ENCODE data around the gene CCDC107. TPM values are rescaled to one million over a fixed set of nuclear protein-coding genes. Genes with fewer than 3 reads are reported as not detected.

Gene CCDC107
- total RNA-seq, 6 experiments from 2014 or later = 10.0 to 24.2 (median 15.3) TPM

DNA sequence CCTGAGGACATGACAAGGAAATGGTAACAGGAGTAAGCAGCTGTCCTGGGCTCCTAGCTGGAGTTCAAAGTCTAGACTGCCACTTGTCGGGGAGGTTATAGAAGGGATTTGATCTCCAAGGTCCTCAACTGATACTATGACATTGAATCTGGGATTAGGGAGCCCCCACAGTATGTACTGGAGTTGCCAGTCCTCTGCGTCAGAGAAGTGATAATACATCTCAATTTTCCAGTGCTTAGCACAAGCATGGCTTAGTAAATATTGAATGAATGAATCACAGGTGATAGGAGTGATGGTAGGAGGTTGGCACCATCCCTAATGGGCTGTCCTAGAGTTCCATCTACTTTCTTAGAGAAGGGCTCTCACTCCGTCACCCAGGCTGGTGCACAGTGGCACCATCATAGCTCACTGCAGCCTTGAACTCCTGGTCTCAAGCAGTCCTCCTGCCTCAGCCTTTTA lies 37.9 kb downstream of the CCDC107 start:
- DNase-seq (no peak), ATAC-seq (peak in 2 of 4 donors; percentile 3 to 68)
- H3K27me3 ChIP-seq = no peaks in the 10 kb centered on the region
- no peaks in the 10 kb centered on the region for H3K9me3 ChIP-seq
- TF ChIP-seq, protein P1, sequence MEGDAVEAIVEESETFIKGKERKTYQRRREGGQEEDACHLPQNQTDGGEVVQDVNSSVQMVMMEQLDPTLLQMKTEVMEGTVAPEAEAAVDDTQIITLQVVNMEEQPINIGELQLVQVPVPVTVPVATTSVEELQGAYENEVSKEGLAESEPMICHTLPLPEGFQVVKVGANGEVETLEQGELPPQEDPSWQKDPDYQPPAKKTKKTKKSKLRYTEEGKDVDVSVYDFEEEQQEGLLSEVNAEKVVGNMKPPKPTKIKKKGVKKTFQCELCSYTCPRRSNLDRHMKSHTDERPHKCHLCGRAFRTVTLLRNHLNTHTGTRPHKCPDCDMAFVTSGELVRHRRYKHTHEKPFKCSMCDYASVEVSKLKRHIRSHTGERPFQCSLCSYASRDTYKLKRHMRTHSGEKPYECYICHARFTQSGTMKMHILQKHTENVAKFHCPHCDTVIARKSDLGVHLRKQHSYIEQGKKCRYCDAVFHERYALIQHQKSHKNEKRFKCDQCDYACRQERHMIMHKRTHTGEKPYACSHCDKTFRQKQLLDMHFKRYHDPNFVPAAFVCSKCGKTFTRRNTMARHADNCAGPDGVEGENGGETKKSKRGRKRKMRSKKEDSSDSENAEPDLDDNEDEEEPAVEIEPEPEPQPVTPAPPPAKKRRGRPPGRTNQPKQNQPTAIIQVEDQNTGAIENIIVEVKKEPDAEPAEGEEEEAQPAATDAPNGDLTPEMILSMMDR (IDR thresholded peaks at IDR 0.05) = no peak
- TF ChIP-seq POLR2A (IDR thresholded peaks at IDR 0.05) = no peak
- no peak overlapping the region for H3K27ac ChIP-seq
- intact Hi-C loops (cut with DNase I) = loop anchor here in 1 of 2 donors (5.0 kb wide), 1 partner anchor 41 kb away; no protein-coding TSS in a partner anchor
- H3K36me3 ChIP-seq = peaks cover 23 to 51% (median 27%) of the 10 kb centered on the region in 4 donors
- no peak overlapping the region for H3K4me3 ChIP-seq
- no peaks in the 10 kb centered on the region for H3K4me1 ChIP-seq
- WGBS (ENCODE audit: insufficient coverage, low coverage, low lambda C conversion rate, missing lambda C conversion rate) = 75% methylated on average over 1 of the region's 3 CpGs

DNA sequence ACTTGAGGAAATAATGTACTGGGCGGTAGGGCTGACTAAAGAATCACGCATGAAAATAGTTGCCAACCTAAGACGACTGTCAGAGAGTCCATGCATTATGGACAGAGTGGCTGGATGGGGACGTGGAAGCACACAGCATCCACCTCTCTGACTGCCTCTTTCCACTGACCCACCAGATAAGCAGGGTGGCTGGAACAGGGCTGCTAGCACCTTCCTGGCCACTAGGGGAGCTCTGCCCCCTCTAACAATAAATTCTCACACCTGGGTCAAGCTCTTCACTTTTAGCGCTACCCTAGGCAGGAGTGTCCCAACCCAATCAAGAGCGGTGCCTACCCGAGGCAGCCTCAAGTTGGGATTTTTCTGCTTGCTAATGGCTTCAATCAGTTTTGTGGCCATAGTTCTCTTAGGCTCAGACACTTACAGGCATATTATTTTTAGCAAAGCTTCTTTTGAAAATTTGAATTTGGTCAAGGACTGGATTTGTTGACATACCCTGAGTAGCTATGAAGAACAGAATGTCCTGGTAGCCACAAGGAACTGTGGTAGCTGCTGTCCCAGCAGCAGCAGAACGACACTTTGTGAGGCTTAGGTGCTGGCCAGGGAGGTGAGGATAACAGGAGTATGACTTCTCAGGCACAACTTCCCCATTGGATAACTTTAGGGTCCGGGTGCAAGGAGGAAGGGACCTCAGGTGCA lies 38.6 kb downstream of the CCDC107 start:
- TF ChIP-seq POLR2A (IDR thresholded peaks at IDR 0.05) = no peak
- TF ChIP-seq, protein P1 (IDR thresholded peaks at IDR 0.05) = peak; percentile 73 to 94 (median 90)
- peaks cover 27 to 58% (median 34%) of the 10 kb centered on the region in 4 donors for H3K36me3 ChIP-seq
- WGBS (ENCODE audit: insufficient coverage, low coverage, low lambda C conversion rate, missing lambda C conversion rate) = 34% methylated on average over 5 of the region's 9 CpGs
- ATAC-seq (peak; percentile 79 to 92 (median 92)), DNase-seq (peak in 1 of 3 donors; percentile 65)
- no peaks in the 10 kb centered on the region for H3K27me3 ChIP-seq
- intact Hi-C loops (cut with DNase I) = loop anchor here in 1 of 2 donors (5.0 kb wide), 1 partner anchor 41 kb away; no protein-coding TSS in a partner anchor
- no peaks in the 10 kb centered on the region for H3K4me1 ChIP-seq
- H3K9me3 ChIP-seq = no peaks in the 10 kb centered on the region
- H3K27ac ChIP-seq = no peak overlapping the region
- H3K4me3 ChIP-seq = no peak overlapping the region

DNA sequence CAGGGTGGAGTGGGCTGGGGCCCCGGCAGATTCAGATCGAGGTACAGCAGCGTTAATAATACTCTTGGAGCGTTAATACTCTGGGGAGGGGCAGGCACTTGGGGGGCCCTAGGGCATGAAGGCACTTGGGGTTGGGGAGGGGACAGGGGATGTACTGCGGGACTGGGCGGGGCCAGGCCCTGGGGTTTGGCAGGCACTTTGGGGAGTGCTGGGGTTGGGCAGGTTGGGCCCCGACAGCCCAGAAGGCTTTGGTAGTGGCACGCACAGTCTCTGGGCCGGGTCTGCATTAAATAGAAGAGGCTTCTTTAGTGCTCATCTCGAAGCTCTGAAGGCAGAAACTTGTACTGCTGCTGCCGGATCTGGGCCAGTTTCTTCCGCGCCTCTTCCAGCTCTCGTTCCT lies 39.4 kb downstream of the CCDC107 start:
- peaks cover 33 to 66% (median 41%) of the 10 kb centered on the region in 4 donors for H3K36me3 ChIP-seq
- H3K27ac ChIP-seq = no peak overlapping the region
- ATAC-seq (peak; percentile 6 to 19 (median 15)), DNase-seq (peak in 1 of 3 donors; percentile 18)
- no peak overlapping the region for H3K4me3 ChIP-seq
- no peaks in the 10 kb centered on the region for H3K4me1 ChIP-seq
- WGBS (ENCODE audit: insufficient coverage, low coverage, low lambda C conversion rate, missing lambda C conversion rate) = 91% methylated on average over 11 of the region's 14 CpGs
- TF ChIP-seq POLR2A (IDR thresholded peaks at IDR 0.05) = no peak
- TF ChIP-seq, protein P1 (IDR thresholded peaks at IDR 0.05) = no peak
- no peaks in the 10 kb centered on the region for H3K9me3 ChIP-seq
- no peaks in the 10 kb centered on the region for H3K27me3 ChIP-seq
- intact Hi-C loops (cut with DNase I) = loop anchor here in 1 of 2 donors (5.0 kb wide), 1 partner anchor 40 kb away; no protein-coding TSS in a partner anchor

DNA sequence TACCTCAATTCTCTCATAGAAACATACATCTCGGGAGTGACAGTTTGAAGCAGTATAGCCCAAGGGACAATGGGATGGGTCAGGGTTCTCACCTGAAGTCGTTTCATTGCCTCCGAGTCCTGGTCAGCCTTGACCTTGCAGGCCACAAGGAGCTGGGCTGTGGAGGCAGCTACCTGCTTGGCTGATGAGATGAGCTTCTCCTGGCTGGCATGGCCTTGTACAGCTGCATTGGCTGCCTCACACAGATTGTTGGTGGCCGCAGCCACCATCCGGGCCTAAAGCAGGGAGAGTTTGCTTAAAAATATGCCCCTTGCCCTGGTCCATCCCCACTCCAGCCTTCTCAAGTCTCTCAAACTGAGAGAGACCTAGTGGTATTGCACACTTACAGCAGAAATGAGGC lies 40.1 kb downstream of the CCDC107 start:
- ATAC-seq = no peak
- Histone ChIP-seq H3K27ac (no peak overlapping the region), H3K9me3 (no peaks in the 10 kb centered on the region), H3K27me3 (no peaks in the 10 kb centered on the region), H3K36me3 (peaks cover 38 to 74% (median 48%) of the 10 kb centered on the region in 4 donors), H3K4me1 (no peaks in the 10 kb centered on the region), H3K4me3 (no peak overlapping the region)
- intact Hi-C loops (cut with DNase I) = loop anchor here in 1 of 2 donors (5.0 kb wide), 1 partner anchor 39 kb away; no protein-coding TSS in a partner anchor
- WGBS (ENCODE audit: insufficient coverage, low coverage, low lambda C conversion rate, missing lambda C conversion rate) = 100% methylated on average over 1 of the region's 5 CpGs
- TF ChIP-seq POLR2A (IDR thresholded peaks at IDR 0.05) = no peak
- TF ChIP-seq, protein P1 (IDR thresholded peaks at IDR 0.05) = no peak
- no peak for DNase-seq

Data from right lobe of liver (tissue), 6 donors.